HG03558 (cell line): ENCODE measurements around the gene EMC1.
"Not testable (repeated sequence)": the region's sequence is repeated elsewhere in the genome, so short reads cannot be mapped to it uniquely, and the experiment has no call there.

Experiments used
- ATAC-seq: cut with Tn5 transposase; IDR thresholded peaks from one replicate; pipeline ENCODE4 v1.9.1; 2021; ENCODE audit warnings: moderate number of reproducible peaks; ENCODE audit not compliant: unreplicated experiment; ENCODE audit errors: extremely low read depth

EMC1 gene

DNA sequence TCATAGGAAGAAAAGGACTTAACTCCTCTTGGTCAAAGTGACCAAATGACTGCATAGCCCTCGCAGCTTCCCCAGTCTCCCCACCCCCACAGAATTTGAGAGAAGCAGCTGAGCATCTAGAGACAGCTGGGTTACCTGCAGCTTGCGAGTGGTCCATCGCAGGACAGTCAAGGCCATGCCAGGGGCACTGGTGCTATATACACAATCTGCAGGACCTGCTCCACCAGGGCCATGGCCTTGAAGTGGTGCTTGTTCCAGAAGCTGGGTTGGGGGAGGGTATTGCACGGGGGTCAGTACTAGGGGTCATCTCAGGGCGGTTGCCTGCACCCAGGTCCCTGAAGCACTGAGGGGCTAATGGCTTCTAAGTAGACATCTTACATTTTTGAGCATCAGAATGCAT is 10.7 kb upstream of the EMC1 start:
- ATAC-seq = no peak

DNA sequence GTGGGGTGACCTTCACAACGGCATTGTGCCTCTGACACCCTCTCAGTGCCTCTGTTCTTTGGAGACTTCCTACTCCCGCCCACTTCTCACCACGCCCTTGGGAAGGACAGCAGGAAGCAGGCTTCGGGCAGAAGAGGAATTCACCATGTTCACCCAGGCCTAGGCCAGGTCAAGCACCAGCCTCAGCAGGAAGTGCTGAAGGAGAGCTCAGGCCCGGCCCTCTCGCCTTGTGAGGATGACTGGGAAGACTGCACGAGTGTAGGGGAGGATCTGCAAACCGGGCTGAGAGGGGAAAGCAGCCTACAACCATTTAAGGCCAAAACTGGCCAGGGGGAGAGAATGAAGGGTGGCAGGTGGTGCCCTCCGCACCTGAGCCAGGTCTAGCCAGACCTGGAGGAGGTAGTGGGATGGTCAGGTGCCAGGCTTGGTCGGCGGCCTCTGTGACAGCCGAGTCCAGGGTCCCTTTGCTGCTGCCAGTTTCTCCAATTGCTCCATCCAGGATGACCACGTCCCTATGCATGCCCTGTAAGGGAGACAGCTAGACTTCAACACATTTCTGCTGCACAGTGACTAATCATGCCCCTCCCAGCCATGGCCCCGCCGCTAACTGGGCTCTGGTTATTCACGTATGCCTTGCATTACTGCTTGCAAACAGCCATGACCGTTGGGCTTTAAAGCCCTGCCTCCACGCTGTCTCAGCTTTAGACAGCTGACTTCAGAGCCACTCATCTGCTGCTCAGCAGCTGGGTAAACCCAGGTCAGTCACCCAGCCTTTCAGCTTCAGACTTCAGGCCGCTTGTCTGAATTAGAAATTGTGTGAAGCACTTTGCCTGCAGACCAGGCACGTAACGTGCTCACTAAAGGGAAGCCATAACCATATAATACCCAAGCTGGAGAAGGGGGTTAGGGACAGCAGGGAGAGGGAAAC is 9.2 kb upstream of the EMC1 start:
- no peak for ATAC-seq

DNA sequence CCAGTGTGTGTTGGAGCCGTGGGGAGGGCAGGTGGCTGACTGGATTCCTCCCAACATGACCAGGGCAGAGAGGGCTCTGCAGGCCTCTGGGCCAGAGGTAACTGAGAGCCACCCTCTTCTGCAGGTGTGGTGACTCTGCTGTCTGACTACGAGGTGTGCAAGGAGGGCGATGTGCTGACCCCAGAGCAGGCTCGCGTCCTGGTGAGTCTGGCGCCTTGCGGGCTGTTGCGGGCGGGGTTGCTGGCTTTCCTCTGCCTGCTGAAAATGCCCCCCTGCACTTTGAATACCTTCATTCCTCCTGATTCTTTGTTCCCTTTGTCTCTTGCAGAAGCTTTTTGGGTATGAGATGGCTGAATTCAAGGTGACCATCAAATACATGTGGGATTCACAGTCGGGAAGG is 7.0 kb upstream of the EMC1 start:
- no peak for ATAC-seq

DNA sequence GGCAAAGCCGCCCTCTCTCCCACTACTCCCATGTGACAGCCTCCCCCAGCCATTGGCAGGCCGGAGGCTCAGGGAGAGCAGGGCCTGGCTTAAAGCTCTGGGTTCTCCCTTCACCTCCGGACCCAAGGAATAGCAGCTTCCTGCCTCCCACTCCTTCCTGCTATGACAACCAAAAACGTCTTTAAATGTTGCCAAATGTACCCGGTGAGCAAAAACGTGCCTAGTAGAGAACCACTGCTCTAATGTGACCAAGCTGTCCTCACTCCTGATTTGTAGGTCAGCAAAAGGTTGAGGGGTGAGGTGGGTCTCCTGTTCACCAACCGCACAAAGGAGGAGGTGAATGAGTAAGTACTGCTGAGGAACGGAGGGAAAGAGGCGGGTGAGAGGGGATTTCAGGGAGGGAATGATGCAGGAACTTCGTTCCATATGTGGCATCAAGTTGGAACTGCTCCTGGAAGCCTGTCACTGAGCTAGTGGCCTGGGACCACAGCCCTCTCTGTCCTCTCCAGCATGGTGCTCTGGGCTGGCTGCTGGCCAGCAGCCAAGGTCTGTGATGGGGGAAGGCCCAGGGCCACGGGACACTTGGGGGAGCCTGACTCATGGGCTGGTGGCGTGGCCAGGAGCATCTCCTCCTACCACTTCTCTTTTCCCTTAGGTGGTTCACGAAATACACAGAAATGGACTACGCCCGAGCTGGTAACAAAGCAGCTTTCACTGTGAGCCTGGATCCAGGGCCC is 6.0 kb upstream of the EMC1 start:
- ATAC-seq = no peak

DNA sequence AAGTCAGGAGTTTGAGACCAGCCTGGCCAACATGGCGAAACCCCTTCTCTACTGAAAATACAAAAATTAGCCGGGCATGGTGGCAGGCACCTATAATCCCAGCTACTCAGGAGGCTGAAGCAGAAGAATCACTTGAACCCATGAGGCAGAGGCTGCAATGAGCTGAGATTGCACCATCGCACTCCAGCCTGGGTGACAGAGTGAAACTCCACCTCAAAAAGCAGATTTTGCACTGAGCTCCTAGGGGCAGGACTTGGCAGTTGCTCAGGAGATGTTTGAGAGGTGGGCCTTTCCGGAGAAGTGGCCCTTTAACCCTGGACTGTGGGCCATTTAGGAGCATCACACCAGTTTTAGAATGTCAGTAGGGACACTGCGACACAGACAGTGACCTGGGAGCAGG is 5.0 kb upstream of the EMC1 start:
- ATAC-seq = not testable (repeated sequence)

DNA sequence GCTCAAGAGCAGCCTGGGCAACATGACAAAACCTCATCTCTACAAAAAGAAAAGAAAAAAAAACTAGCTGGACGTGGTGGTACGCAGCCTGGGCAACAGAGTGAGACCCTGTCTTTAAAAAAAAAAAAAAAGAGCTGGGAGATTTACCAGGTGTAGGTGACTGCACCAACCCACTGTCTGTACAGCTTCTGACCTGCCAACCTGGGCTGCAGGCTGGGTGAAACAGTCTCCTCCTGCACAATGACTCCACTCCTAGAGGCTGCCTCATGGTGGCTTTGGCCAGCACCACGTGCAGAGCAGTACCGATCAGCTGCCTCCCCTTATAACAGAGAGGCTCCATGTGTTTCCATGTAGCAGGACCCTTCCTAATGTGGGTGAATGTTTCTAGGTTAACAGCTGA is 4.0 kb upstream of the EMC1 start:
- ATAC-seq = no peak

DNA sequence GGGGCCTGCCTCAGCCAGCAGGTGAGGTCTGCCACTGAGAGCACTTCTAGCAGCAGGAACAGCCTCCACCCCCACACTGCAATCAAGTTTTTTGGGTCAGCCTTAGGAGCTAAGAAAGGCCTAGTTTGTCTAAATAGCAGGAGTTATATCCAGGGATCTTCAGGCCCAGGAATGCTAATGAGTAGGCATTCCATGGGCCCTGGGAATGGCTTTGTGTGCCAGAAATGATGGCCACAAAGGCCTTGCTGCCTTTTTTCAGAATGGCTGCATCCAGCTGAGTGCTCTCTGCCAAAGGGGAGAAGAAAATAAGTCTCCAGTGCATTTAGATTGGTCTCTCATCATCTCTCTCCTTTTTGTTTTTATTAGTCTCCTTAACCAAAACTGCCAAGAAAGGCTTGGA is 3.1 kb upstream of the EMC1 start:
- no peak for ATAC-seq

DNA sequence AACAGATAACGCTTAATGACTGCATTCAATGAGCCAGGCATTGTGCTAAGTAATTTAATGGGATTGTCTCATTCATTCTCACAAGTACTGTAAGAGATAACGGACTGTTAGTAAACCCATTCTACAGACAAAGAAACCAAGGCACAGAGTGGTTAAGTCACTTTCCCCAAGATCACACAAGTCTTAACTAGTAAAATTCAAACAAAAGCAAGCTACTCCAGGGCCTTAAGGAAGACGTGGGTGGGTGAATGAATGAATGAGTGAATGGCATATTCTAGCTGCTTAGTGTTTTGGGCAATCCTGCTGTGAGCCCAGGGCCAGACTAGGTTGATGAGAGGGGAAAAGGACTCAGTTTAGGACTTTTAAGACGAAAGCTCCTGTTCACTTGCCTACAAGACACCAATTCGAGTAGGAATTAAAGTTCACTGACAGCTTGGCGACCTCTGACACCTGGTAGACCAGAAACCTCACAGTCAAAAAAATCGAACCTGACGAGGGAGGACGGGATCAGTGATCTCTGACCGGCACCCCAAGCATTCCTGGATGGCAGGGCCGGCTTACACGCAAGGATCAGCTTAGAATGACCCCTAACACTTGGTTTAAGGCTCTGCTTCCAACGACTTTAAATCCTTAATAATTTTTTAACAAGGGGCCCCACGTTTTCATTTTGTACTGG is 557 bp downstream of the EMC1 start:
- ATAC-seq = no peak

DNA sequence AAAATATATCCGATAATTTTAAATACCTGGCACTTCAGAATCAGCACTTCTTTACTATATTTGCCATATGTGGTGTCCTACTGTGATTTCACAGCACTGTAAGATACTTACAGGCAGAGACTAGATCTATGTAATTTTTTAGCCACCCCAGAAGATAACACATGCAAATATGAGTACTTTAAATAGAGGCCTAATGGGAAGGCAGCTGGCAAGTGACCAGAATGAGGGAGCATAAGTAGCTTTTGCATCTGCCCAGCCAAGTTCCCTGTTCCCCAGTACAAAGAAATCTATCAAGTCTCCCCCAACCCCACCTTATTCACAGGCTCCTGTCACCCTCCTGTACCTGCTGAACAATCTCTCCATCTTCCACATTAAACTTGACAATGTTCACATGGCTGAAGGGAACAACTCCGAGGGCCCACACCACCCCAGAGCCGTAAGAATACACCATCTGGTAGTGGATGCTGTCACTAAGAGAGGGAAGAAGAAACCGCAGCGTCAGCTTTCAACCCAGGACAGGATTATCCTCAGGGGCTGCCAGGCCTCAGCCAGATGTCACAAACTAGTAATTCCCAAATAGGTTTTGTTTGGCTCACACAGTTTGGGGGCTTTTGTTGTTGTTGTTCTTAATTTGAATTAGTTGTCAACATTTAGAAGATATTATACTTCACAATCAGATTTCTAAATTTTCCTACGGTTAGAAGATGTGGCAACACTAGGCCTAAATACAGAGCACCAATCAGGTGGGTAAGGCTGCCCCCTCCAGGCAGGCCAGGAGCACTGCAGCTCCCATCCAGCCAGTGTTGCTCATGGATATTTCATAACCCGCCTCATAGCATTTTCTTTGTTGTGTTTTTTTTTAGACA is 10.4 kb downstream of the EMC1 start:
- no peak for ATAC-seq

DNA sequence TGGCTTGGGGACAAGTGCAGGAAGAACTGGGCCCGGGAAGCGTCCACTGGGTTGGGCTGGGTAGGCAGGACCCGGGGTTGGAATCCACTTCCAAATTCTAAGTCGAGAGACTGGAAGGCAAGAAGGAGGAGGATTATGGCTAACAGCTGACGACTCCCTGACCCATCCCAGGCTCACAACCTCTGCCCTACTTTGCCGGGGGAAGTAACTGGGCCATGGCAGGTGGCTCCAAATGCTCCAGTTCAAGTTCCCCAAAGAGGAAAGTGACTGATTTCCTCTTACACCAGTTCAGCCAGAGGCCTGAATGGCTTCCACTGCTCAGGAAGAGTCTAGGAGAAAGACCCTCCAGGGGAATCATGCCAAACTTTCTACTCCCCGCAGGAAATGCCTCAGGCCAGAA is 11.4 kb downstream of the EMC1 start:
- no peak for ATAC-seq

DNA sequence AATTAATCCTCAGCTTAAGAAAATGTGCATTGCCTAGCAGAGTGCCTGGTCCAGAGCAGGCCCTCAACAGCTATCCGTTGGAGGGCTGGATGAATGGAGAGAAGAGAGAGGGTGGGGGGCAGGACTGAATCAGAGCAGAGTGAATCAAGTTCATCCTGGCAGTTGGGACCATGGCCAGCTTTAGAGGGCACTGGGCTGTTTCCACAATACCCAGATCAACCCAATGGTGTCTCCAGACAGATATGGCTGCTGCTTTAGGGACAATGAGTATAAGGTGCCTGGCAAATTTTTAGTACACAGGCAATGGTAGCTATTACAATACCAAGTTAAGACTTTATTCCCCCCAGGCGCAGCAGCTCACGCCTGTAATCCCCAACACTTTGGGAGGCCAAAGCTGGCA is 17.1 kb downstream of the EMC1 start:
- no peak for ATAC-seq

DNA sequence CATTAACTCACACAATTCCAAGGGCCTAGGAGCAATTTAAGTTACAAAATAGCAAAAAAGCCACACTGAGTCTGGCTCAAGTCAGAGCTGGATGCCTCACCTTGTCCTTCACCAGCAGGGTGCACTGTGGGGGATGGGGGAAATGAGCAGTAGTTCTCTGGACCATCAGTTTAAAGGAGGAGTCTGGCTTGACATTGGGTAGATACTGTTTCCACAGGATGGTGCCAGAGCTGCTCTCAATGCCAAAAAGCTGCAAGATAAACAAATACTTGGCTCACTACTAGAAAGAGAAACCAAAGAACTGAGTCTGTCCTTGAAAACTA is 18.8 kb downstream of the EMC1 start:
- no peak for ATAC-seq

DNA sequence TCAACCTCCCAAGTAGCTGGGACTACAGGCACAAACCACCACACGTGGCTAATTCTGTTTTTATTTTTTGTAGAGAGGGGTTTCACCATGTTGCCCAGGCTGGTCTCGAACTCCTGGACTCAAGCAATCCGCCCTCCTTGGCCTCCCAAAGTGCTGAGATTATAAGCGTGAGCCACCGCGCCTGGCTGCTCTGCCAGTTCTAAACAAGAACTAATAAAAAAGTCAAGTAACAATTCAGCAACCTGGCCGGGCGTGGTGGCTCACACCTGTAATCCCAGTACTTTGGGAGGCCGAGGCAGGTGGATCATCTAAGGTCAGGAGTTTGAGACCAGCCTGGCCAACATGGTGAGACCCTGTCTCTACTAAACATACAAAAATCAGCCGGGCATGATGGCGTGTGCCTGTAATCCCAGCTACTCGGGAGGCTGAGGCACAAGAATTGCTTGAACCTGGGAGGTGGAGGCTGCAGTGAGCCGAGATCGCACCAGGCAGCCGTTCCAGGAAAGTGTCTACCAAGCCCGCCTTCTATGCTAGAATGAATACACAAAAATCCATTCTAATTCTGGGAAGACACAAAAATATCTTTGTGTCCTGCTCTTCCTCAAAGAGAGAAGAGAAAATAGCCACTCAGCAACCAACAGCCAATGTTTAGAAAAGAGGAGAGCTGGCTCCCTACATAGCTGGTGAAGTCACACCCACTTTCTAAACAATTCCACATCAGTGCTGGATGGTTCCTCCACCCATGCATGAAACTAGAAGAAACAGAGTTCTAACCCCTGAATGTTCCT is 19.4 kb downstream of the EMC1 start:
- not testable (repeated sequence) for ATAC-seq

DNA sequence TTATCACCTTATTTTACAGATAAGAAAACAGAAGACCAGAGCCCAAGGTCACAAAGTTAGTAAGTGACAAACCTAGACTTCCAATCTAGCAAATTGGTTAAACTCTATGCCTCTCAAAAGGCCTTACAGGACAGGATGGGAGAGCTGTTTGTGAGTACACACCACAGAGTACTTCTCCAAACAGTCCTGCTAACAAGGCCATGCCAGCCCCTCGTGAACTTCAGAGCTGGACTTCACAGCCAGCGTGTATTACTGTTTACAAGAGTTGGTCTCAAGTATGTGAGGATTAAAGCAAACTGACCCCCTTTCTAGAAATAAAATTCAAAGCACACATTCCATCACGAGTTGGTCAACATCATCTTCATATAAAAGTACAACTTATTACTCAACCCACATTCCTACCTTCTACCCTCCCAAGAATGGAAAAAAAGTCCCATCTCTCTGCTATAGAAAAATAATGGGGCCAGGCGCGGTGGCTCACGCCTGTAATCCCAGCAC is 21.4 kb downstream of the EMC1 start:
- ATAC-seq = no peak

DNA sequence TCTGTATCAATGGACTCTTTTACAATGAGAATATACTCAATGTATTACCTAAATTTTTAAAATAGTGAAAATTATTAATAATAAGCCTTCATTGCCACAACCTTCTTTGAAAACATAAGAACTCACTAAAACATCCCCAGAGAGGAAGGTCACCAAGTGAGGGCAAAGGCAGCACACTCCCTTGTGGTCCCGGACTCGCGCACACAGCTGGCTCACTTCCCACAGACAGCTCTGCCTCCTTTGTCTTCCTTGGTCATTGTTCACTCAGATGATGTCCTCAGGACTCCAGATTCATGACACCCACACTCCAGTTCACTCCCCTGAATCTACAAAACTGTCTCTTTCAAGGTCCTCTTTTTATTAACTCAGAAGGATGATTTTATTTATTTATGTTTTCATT is 22.1 kb downstream of the EMC1 start:
- no peak for ATAC-seq

DNA sequence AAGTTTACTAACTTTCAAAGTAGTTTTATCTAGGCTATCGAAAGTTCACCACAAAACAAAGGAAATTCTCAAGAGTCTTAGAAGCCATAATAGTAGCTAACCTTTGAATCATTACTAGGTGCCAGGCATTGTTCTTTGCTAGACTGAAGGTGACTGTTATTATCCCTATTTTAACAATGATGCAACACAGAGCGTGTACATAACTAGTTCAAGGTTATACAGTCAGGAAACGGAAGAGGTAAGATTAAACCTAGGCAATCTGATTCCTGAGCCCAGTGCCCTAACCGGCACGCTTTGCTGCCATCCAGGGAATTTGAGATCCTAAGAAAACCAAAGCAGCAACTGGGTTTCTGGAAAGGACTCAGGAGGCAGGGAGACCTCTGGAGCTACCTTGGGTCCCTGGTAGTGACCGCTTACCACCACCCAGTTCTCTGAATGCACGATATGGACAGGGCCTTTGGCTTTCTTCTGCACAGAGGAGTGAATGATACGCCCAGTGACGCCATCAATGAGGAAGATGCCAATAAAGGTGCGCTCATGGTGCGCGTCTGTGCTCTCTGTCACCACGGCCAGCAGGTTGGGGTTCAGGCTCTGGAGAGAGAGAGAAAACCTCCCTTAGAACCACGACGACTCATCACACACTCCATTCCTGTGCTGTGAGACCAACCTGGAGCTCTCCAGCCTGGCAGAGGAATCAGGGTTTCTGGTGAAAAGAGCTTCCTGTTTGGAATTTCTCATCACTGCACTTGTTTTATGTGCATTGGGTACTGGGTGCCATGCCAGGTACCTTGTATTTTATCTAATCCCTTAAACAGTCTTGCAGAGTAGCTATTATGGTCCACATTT is 28.1 kb downstream of the EMC1 start:
- no peak for ATAC-seq

DNA sequence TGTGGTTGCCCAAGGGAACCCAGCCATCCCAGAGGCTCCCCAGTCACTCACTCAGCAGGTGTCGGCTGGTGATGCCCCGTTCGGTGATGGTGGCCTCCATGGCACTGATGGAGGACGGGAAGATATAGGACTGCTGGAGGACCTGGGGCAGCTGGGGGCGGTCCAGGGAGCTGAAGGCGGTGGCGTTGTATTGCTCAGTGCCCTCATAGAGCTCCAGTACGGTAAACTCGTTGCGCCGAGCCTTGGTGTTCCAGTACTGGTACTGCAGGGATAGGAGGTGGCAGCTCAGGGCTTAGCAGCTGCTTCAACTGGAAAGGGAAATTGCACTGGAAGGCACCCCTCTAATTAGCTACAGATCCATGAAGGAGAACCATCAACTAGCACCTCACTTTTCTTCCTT is 28.8 kb downstream of the EMC1 start:
- no peak for ATAC-seq

DNA sequence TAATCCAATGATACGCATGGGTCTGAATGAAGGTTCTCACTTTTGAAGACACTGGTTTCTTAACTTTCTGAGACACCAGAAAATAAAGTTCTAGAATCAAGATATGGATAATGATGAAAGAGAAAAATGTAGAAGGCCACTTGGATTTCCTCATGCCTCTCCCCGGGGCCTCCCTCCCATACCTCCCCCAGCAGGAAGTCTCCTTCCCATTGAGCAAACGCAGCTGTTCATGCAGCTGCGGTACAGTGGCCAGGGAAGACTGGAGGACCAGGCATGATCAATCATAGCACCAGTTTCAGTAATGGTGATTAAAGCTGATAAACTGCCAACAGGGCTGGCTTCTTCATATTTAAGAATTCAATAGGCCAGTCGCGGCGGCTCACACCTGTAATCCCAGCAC is 30.3 kb downstream of the EMC1 start:
- no peak for ATAC-seq
